SK-N-SH (cell line): ENCODE results near the gene GPANK1.

ENCODE experiments used
- EP300 ChIP-seq, 2 experiments: IDR thresholded peaks; 2 replicates each; pipeline versions ENCODE4 v1.4.0 to v1.6.1; 2012; ENCODE audit warnings: borderline replicate concordance in 1 of 2, low read depth in 1 of 2, low read length in 1 of 2
- GABPA ChIP-seq: IDR thresholded peaks from 2 replicates; pipeline ENCODE4 v1.4.0; 2012; ENCODE audit warnings: low read depth, mild to moderate bottlenecking
- GATA2 ChIP-seq: sonication (generic); formaldehyde crosslinking; IDR thresholded peaks from 2 replicates; pipeline ENCODE4 v1.5.0; 2020; ENCODE audit warnings: mild to moderate bottlenecking, missing genetic modification reagents
- POLR2AphosphoS5 ChIP-seq: IDR thresholded peaks from 2 replicates; pipeline ENCODE4 v1.6.1; 2012; ENCODE audit warnings: low read depth, low read length
- RAD21 ChIP-seq: IDR thresholded peaks from 2 replicates; pipeline ENCODE4 v1.6.1; 2012; ENCODE audit warnings: mild to moderate bottlenecking, low read length
- SIN3A ChIP-seq: IDR thresholded peaks from 2 replicates; pipeline ENCODE4 v1.6.1; 2012; ENCODE audit warnings: low read depth, mild to moderate bottlenecking, low read length, moderate library complexity, borderline replicate concordance
- TF ChIP-seq, protein P1 (sequence below): fragments of 200-600 bp; sonication (generic); IDR thresholded peaks from 2 replicates; pipeline ENCODE4 v1.6.1; 2017; ENCODE audit warnings: antibody characterized with exemption, mild to moderate bottlenecking, moderate library complexity

- TF ChIP-seq SIN3A (no peak), GATA2 (CRISPR knock-in tag) (no peak), RAD21 (no peak), GABPA (no peak), POLR2AphosphoS5 (no peak), EP300 (IDR thresholded peaks at IDR 0.05; ENCODE audit: borderline replicate concordance in 1 of 2, low read depth in 1 of 2, low read length in 1 of 2) (no peak)
- TF ChIP-seq, protein P1, sequence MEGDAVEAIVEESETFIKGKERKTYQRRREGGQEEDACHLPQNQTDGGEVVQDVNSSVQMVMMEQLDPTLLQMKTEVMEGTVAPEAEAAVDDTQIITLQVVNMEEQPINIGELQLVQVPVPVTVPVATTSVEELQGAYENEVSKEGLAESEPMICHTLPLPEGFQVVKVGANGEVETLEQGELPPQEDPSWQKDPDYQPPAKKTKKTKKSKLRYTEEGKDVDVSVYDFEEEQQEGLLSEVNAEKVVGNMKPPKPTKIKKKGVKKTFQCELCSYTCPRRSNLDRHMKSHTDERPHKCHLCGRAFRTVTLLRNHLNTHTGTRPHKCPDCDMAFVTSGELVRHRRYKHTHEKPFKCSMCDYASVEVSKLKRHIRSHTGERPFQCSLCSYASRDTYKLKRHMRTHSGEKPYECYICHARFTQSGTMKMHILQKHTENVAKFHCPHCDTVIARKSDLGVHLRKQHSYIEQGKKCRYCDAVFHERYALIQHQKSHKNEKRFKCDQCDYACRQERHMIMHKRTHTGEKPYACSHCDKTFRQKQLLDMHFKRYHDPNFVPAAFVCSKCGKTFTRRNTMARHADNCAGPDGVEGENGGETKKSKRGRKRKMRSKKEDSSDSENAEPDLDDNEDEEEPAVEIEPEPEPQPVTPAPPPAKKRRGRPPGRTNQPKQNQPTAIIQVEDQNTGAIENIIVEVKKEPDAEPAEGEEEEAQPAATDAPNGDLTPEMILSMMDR = no peak
Measured at GRCh38 chr6:31692353-31692752, 27.6 kb upstream of the GPANK1 start.
